Neural cell (in vitro differentiated cells): ENCODE results near the gene KANSL3. TPM values are rescaled to one million over a fixed set of nuclear protein-coding genes. Genes with fewer than 3 reads are reported as not detected.

Source experiments
- H2AFZ ChIP-seq: fragments of 200-600, 300-800 bp; sonication (generic), shearing (Covaris generic); 2 replicates; pipeline ENCODE4 v1.6.0; 2014; ENCODE audit warnings: low read depth, mild to moderate bottlenecking, antibody characterized with exemption, low read length, moderate library complexity
- H3F3A ChIP-seq: fragments of 200-600 bp; shearing (Covaris generic); 2 replicates; pipeline ENCODE4 v1.6.1; 2016; ENCODE audit warnings: mild to moderate bottlenecking, moderate library complexity, mixed read lengths, antibody characterized with exemption, low read length; ENCODE audit not compliant: insufficient read depth, poor library complexity, severe bottlenecking
- H3K27ac ChIP-seq: fragments of 200-600, 300-800 bp; sonication (generic), shearing (Covaris generic); 2 replicates; pipeline ENCODE4 v1.5.1; 2014; ENCODE audit warnings: mild to moderate bottlenecking, low read length, moderate library complexity
- H3K27me3 ChIP-seq: fragments of 300-800, 200-600 bp; sonication (generic), shearing (Covaris generic); 2 replicates; pipeline ENCODE4 v1.6.0; 2014; ENCODE audit warnings: mild to moderate bottlenecking, low read depth, low read length, moderate library complexity; ENCODE audit not compliant: insufficient read depth
- H3K36me3 ChIP-seq: fragments of 300-800, 200-600 bp; sonication (generic), shearing (Covaris generic); 2 replicates; pipeline ENCODE4 v1.5.1; 2014; ENCODE audit warnings: mild to moderate bottlenecking, antibody characterized with exemption, low read length, moderate library complexity; ENCODE audit not compliant: insufficient read depth
- H3K4me2 ChIP-seq: fragments of 300-800, 200-600 bp; sonication (generic), shearing (Covaris generic); 2 replicates; pipeline ENCODE4 v1.6.0; 2014; ENCODE audit warnings: mild to moderate bottlenecking, low read length
- H3K4me3 ChIP-seq: fragments of 300-800, 200-600 bp; sonication (generic), shearing (Covaris generic); 2 replicates; pipeline ENCODE4 v1.5.1; 2014; ENCODE audit warnings: mild to moderate bottlenecking, low read length, moderate library complexity
- H3K79me2 ChIP-seq: fragments of 200-600 bp; shearing (Covaris generic); replicated peaks from 2 replicates; pipeline ENCODE4 v1.6.0; 2014; ENCODE audit warnings: mild to moderate bottlenecking, low read length, moderate library complexity; ENCODE audit not compliant: insufficient read depth
- H3K9ac ChIP-seq: fragments of 300-800, 200-600 bp; sonication (generic), shearing (Covaris generic); 2 replicates; pipeline ENCODE4 v1.6.1; 2016; ENCODE audit warnings: mild to moderate bottlenecking, low read length, mixed read lengths
- H3K9me2 ChIP-seq: fragments of 200-600 bp; shearing (Covaris generic); 2 replicates; pipeline ENCODE4 v1.6.1; 2016; ENCODE audit warnings: mild to moderate bottlenecking, low read length, mixed read lengths; ENCODE audit not compliant: insufficient read depth
- H3K9me3 ChIP-seq: fragments of 200-600, 300-800 bp; sonication (generic), shearing (Covaris generic); 2 replicates; pipeline ENCODE4 v1.6.1; 2016; ENCODE audit warnings: mild to moderate bottlenecking, mixed run types, low read length, moderate library complexity, mixed read lengths
- H4K20me1 ChIP-seq: fragments of 200-600 bp; shearing (Covaris generic); 2 replicates; pipeline ENCODE4 v1.6.1; 2016; ENCODE audit warnings: mild to moderate bottlenecking, mixed run types; ENCODE audit not compliant: insufficient read depth
- CTCF ChIP-seq: fragments of 450-650 bp; IDR thresholded peaks from 2 replicates; pipeline ENCODE4 v1.5.1; 2014; ENCODE audit warnings: antibody characterized with exemption, mild to moderate bottlenecking, moderate library complexity; ENCODE audit not compliant: poor library complexity, severe bottlenecking
- EP300 ChIP-seq: fragments of 450-650 bp; conservative IDR thresholded peaks from 2 replicates; pipeline ENCODE4 v1.6.1; 2014; ENCODE audit warnings: antibody characterized with exemption, mild to moderate bottlenecking, moderate library complexity; ENCODE audit not compliant: poor library complexity, severe bottlenecking
- EZH2 ChIP-seq: fragments of 200-600, 300-800 bp; shearing (Covaris generic), sonication (generic); IDR thresholded peaks from 2 replicates; pipeline ENCODE4 v1.6.1; 2014; ENCODE audit warnings: antibody characterized with exemption, low read length, borderline replicate concordance, mild to moderate bottlenecking; ENCODE audit not compliant: insufficient read depth, poor library complexity, severe bottlenecking
- MXI1 ChIP-seq: fragments of 450-650 bp; conservative IDR thresholded peaks from 2 replicates; pipeline ENCODE4 v1.6.1; 2014; ENCODE audit warnings: antibody characterized with exemption, mild to moderate bottlenecking; ENCODE audit not compliant: poor library complexity, severe bottlenecking
- POLR2AphosphoS5 ChIP-seq: IDR thresholded peaks from 2 replicates; pipeline ENCODE4 v1.6.1; 2012
- RAD21 ChIP-seq: fragments of 450-650 bp; conservative IDR thresholded peaks from 2 replicates; pipeline ENCODE4 v1.6.1; 2014; ENCODE audit warnings: antibody characterized with exemption, mild to moderate bottlenecking, moderate library complexity
- SMC3 ChIP-seq: fragments of 450-650 bp; conservative IDR thresholded peaks from 2 replicates; pipeline ENCODE4 v1.6.1; 2014; ENCODE audit warnings: antibody characterized with exemption, mild to moderate bottlenecking, moderate library complexity; ENCODE audit not compliant: poor library complexity
- TAF1 ChIP-seq: IDR thresholded peaks from 2 replicates; pipeline ENCODE4 v1.6.1; 2012; ENCODE audit warnings: low read depth
- polyA plus RNA-seq: library from polyadenylated mRNA; depleted of rRNA; stranded (reverse); fragments of >200 nt; gene quantifications from 2 replicates; pipeline ENCODE4 v1.2.3, GENCODE V29; 2014
- TF ChIP-seq, protein P1 (sequence below): IDR thresholded peaks from 2 replicates; pipeline ENCODE4 v1.6.1; 2012; ENCODE audit warnings: borderline replicate concordance

KANSL3 gene
- polyA plus RNA-seq, 1 donor from 2014 or later = 37.7 TPM

DNA sequence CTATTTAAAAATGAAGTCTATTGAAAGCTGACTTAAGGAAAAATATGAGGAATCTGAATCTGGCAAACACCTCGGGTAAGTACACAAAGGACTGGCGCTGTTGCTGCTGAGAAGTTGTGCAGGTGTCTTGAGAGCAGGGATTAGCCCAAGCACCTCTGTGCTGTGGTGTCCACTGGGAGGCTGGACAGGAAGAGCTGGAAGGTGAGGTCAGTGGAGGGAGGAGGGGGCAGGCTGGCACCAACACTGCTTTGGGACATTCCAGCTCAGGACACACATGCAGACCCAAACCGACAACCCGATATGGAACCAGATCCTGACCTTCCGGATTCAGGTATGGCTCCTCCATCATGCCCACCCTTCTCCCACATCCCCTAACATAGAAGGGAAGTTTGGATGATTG lies 25.1 kb upstream of the KANSL3 start:
- Histone ChIP-seq H3K79me2 (no peaks in the 10 kb centered on the region), H3K9ac (no peak overlapping the region), H3K36me3 (no peaks in the 10 kb centered on the region), H3K27ac (no peak overlapping the region), H3K9me3 (no peaks in the 10 kb centered on the region), H3K9me2 (no peaks in the 10 kb centered on the region), H2AFZ (no peak overlapping the region), H3K27me3 (no peaks in the 10 kb centered on the region), H4K20me1 (no peaks in the 10 kb centered on the region), H3F3A (no peaks in the 10 kb centered on the region), H3K4me2 (no peak overlapping the region), H3K4me3 (no peak overlapping the region)
- TF ChIP-seq EZH2 = no peak
- no peak for TF ChIP-seq CTCF
- no peak for TF ChIP-seq MXI1
- TF ChIP-seq RAD21 = no peak
- no peak for TF ChIP-seq TAF1
- TF ChIP-seq EP300 = no peak
- TF ChIP-seq SMC3 = no peak
- TF ChIP-seq, protein P1, sequence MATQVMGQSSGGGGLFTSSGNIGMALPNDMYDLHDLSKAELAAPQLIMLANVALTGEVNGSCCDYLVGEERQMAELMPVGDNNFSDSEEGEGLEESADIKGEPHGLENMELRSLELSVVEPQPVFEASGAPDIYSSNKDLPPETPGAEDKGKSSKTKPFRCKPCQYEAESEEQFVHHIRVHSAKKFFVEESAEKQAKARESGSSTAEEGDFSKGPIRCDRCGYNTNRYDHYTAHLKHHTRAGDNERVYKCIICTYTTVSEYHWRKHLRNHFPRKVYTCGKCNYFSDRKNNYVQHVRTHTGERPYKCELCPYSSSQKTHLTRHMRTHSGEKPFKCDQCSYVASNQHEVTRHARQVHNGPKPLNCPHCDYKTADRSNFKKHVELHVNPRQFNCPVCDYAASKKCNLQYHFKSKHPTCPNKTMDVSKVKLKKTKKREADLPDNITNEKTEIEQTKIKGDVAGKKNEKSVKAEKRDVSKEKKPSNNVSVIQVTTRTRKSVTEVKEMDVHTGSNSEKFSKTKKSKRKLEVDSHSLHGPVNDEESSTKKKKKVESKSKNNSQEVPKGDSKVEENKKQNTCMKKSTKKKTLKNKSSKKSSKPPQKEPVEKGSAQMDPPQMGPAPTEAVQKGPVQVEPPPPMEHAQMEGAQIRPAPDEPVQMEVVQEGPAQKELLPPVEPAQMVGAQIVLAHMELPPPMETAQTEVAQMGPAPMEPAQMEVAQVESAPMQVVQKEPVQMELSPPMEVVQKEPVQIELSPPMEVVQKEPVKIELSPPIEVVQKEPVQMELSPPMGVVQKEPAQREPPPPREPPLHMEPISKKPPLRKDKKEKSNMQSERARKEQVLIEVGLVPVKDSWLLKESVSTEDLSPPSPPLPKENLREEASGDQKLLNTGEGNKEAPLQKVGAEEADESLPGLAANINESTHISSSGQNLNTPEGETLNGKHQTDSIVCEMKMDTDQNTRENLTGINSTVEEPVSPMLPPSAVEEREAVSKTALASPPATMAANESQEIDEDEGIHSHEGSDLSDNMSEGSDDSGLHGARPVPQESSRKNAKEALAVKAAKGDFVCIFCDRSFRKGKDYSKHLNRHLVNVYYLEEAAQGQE = no peak
- no peak for TF ChIP-seq POLR2AphosphoS5

- H3K4me2 ChIP-seq = no peak overlapping the region
- H3K9ac ChIP-seq = no peak overlapping the region
- no peaks in the 10 kb centered on the region for H3K79me2 ChIP-seq
- H4K20me1 ChIP-seq = no peaks in the 10 kb centered on the region
- no peaks in the 10 kb centered on the region for H3K9me3 ChIP-seq
- no peaks in the 10 kb centered on the region for H3F3A ChIP-seq
- no peaks in the 10 kb centered on the region for H3K9me2 ChIP-seq
- TF ChIP-seq SMC3 = no peak
- no peak for TF ChIP-seq RAD21
- H3K27me3 ChIP-seq = no peaks in the 10 kb centered on the region
- no peak overlapping the region for H3K4me3 ChIP-seq
- no peak overlapping the region for H3K27ac ChIP-seq
- no peaks in the 10 kb centered on the region for H3K36me3 ChIP-seq
- no peak overlapping the region for H2AFZ ChIP-seq
These were observed 24.2 kb upstream of the KANSL3 start for GRCh38 chr2:96662360-96662759.

DNA sequence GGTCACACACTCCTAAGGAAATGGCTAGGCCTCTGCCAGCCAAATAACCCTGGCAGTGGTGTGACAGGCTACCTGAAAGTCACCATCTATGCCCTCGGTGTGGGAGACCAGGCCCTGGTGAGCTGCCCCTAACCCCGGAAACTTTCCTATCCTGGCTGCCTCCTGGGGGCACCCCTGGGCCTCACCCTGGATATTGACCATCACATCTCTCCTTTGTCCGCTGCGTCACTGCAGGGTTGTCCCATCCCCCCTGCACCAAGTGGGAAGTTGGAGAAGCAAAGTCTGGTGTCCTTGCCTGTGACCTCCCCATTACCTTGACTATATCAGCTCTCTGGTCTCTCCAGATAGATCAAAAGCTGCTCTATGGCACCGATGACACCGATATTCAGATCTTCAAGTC lies 23.2 kb upstream of the KANSL3 start:
- Histone ChIP-seq H3K79me2 (no peaks in the 10 kb centered on the region), H3K27ac (no peak overlapping the region), H3F3A (no peaks in the 10 kb centered on the region), H3K27me3 (no peaks in the 10 kb centered on the region), H3K9me2 (no peaks in the 10 kb centered on the region), H3K36me3 (no peaks in the 10 kb centered on the region), H3K4me2 (no peak overlapping the region), H3K9ac (no peak overlapping the region), H2AFZ (no peak overlapping the region), H4K20me1 (no peaks in the 10 kb centered on the region), H3K4me3 (no peak overlapping the region), H3K9me3 (no peaks in the 10 kb centered on the region)
- TF ChIP-seq MXI1 (no peak), SMC3 (no peak), RAD21 (no peak), EP300 (no peak), CTCF (no peak), POLR2AphosphoS5 (no peak), TAF1 (no peak), EZH2 (no peak)
- TF ChIP-seq, protein P1 = no peak
